ENCODE results near the gene IPCEF1. TPM values are rescaled to one million over a fixed set of nuclear protein-coding genes. Genes with fewer than 3 reads are reported as not detected.

IPCEF1 gene
- total and polyA plus RNA-seq, 2 of the 8 experiments (the other 6 are each of a cell fraction or from before 2014, with no cell fraction given): 0.41 to 0.78 TPM

DNA sequence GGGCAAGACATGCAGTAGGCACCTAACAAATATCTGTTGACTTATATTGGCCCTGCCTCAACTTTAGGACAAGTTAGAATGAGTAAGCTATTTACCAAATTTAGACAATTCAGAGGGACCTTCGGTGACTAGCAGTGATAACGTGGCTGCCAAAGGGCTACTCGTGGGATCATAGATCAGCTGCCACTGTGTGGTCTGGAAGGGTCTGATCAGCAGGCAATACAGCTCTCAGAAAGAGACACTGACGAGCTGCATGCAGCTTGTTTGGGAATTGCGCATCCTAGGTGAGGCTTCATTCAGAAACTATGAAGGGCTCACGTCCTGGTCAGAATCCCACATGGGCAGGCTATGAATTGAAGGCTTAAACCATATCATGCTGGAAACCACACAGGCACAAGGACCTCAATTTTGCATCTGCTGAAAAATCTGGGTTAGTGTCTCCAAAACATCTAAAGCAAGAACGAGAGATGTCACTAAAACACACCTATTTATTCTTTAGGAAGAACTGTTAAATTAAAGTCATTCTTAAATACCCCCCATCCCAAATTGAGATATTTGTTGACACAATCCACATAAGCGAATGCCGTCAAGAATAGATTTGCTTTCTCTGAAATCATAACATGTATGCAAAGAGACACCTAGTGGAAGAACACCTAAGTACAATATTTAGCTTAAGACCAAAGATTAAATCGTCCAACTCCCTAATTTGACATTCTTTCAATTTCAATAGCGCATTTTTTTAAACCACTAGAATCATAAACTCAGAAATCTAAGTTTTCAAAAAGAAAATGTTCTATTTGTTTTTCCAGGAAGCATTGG is 79.6 kb downstream of the IPCEF1 start:
- Histone ChIP-seq H4K20me1 (replicated peaks in 1 of 2; ENCODE audit: control insufficient read depth in 1 of 2, insufficient read depth in 2 of 2, low read length in 2 of 2) (no peaks in the 10 kb centered on the region), H3K4me1 (replicated peaks in 1 of 4; ENCODE audit: control insufficient read depth in 3 of 4, insufficient read depth in 4 of 4, low read length in 3 of 4) (no peaks in the 10 kb centered on the region), H3K23ac (ENCODE audit: insufficient read length) (no peak overlapping the region), H3K9ac (replicated peaks in 1 of 4; ENCODE audit: extremely low read depth in 1 of 4, low read depth in 3 of 4, low read length in 3 of 4) (no peak overlapping the region), H2BK5ac (ENCODE audit: low read depth, low read length) (no peak overlapping the region), H3K14ac (ENCODE audit: insufficient read length) (no peak overlapping the region), H3K36me3 (ENCODE audit: control insufficient read depth in 2 of 4, insufficient read depth in 4 of 4, low read length in 3 of 4) (no peaks in the 10 kb centered on the region), H3K27ac (ENCODE audit: low read depth, low read length) (no peak overlapping the region), H2BK120ac (replicated peaks; ENCODE audit: low read depth, low read length) (no peak overlapping the region), H2AK5ac (ENCODE audit: low read depth, low read length) (no peak overlapping the region), H3K23me2 (ENCODE audit: low read depth, low read length) (no peaks in the 10 kb centered on the region), H4K91ac (replicated peaks; ENCODE audit: insufficient read length, low read length) (no peak overlapping the region), H3K4ac (replicated peaks; ENCODE audit: insufficient read length, low read depth, low read length) (no peak overlapping the region), H2BK12ac (ENCODE audit: low read depth, low read length) (no peak overlapping the region), H3K79me2 (ENCODE audit: control insufficient read depth in 1 of 2, insufficient read depth in 2 of 2, low read length in 2 of 2) (no peaks in the 10 kb centered on the region), H3K27me3 (replicated peaks in 1 of 4; ENCODE audit: control insufficient read depth in 3 of 4, extremely low read depth in 1 of 4, insufficient read depth in 3 of 4, low read length in 3 of 4) (no peaks in the 10 kb centered on the region), H3K4me3 (ENCODE audit: extremely low read depth in 1 of 4, insufficient read depth in 2 of 4, low read depth in 3 of 4, low read length in 4 of 4) (no peak overlapping the region), H3K79me1 (ENCODE audit: low read depth, low read length) (no peaks in the 10 kb centered on the region), H3K18ac (ENCODE audit: extremely low read depth, low read length) (no peak overlapping the region), H2BK20ac (ENCODE audit: low read length) (no peak overlapping the region), H3K4me2 (ENCODE audit: insufficient read depth in 1 of 2, low read depth in 2 of 2, low read length in 2 of 2) (no peak overlapping the region), H2BK15ac (ENCODE audit: low read length) (0 out of 2 replicates have a peak overlapping the region, but pooled peaks have one; percentile 32), H4K8ac (ENCODE audit: extremely low read depth, insufficient read depth, low read length) (no peak overlapping the region), H4K5ac (ENCODE audit: insufficient read length, low read depth, low read length) (no peak overlapping the region), H2AFZ (ENCODE audit: low read length) (no peak overlapping the region), H3K9me3 (ENCODE audit: insufficient read depth in 2 of 2, low read depth in 1 of 2, low read length in 1 of 2) (no peaks in the 10 kb centered on the region), H3K56ac (replicated peaks; ENCODE audit: insufficient read length, low read depth, low read length) (no peak overlapping the region)
- CTCF ChIA-PET (ENCODE audit: partially characterized antibody): interaction anchor here (0.9 to 4.2 kb wide), 23 partner anchors 9 to 604 kb away, joined by 3 to 30 read pairs (median 3); no protein-coding TSS in a partner anchor
- POLR2A ChIA-PET (ENCODE audit: partially characterized antibody): no interaction called here
- WGBS, 2 experiments (ENCODE audit: extremely low coverage in 1 of 2, insufficient coverage in 1 of 2, insufficient read length in 1 of 2, insufficient replicate concordance in 2 of 2, low coverage in 1 of 2, low lambda C conversion rate in 2 of 2, missing lambda C conversion rate in 1 of 2): 91% methylated on average over 11 of the region's 11 CpGs; no CpG with 5 or more reads in 1 of the 2 experiments
- FAIRE-seq: no peak
- no peak for DNase-seq (ENCODE audit: low read depth in 1 of 2, low spot score in 2 of 2)
- TF ChIP-seq, protein P1, sequence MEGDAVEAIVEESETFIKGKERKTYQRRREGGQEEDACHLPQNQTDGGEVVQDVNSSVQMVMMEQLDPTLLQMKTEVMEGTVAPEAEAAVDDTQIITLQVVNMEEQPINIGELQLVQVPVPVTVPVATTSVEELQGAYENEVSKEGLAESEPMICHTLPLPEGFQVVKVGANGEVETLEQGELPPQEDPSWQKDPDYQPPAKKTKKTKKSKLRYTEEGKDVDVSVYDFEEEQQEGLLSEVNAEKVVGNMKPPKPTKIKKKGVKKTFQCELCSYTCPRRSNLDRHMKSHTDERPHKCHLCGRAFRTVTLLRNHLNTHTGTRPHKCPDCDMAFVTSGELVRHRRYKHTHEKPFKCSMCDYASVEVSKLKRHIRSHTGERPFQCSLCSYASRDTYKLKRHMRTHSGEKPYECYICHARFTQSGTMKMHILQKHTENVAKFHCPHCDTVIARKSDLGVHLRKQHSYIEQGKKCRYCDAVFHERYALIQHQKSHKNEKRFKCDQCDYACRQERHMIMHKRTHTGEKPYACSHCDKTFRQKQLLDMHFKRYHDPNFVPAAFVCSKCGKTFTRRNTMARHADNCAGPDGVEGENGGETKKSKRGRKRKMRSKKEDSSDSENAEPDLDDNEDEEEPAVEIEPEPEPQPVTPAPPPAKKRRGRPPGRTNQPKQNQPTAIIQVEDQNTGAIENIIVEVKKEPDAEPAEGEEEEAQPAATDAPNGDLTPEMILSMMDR (IDR thresholded peaks at IDR 0.05; ENCODE audit: control extremely low read depth in 1 of 3, insufficient read depth in 1 of 3, low read depth in 1 of 3, low read length in 3 of 3): peak in 1 of 3 experiments; percentile 30; a peak in 1 of 4 replicates
- no peak for TF ChIP-seq NRF1 (IDR thresholded peaks at IDR 0.05; ENCODE audit: low read depth, low read length)
- peak in 1 of 2 experiments; percentile 42 for TF ChIP-seq RAD21 (IDR thresholded peaks at IDR 0.05 in 1 of 2, conservative IDR thresholded peaks at IDR 0.05 in 1 of 2; ENCODE audit: low read depth in 2 of 2, low read length in 2 of 2)
- no peak for TF ChIP-seq YY1 (IDR thresholded peaks at IDR 0.05; ENCODE audit: low read depth, low read length)
- no peak for TF ChIP-seq POU5F1 (IDR thresholded peaks at IDR 0.05; ENCODE audit: low read depth, low read length)
- TF ChIP-seq TCF12 (IDR thresholded peaks at IDR 0.05; ENCODE audit: low read depth, low read length): no peak
- no peak for TF ChIP-seq GABPA (IDR thresholded peaks at IDR 0.05; ENCODE audit: borderline replicate concordance, insufficient read depth, low read length)
- TF ChIP-seq USF2 (IDR thresholded peaks at IDR 0.05; ENCODE audit: low read length): no peak
